ENCODE results near the gene ZCCHC24. TPM values are rescaled to one million over a fixed set of nuclear protein-coding genes. Genes with fewer than 3 reads are reported as not detected.

Gene ZCCHC24
- total and polyA plus RNA-seq, 4 donors = 7.8 to 23.9 (median 14.8) TPM

GRCh38 chr10:79438699-79439085, 6.7 kb downstream of the ZCCHC24 start:
- Histone ChIP-seq H3K9me3 (ENCODE audit: control insufficient read depth in 4 of 4, low read length in 3 of 4) (no peaks in the 10 kb centered on the region), H3K9ac (ENCODE audit: low read depth in 1 of 2, low read length in 2 of 2) (no peak overlapping the region), H3K4me1 (ENCODE audit: control insufficient read depth in 4 of 4, insufficient read depth in 4 of 4, low read length in 3 of 4) (peaks cover 15 to 81% (median 62%) of the 10 kb centered on the region in 4 donors), H3K36me3 (ENCODE audit: control insufficient read depth in 4 of 4, insufficient read depth in 3 of 4, low read depth in 1 of 4, low read length in 3 of 4) (peaks cover 0 to 3% (median 0%) of the 10 kb centered on the region in 4 donors), H3K27me3 (ENCODE audit: control insufficient read depth in 4 of 4, insufficient read depth in 4 of 4, low read length in 3 of 4) (no peaks in the 10 kb centered on the region), H3K4me3 (ENCODE audit: low read depth in 1 of 3, low read length in 3 of 3) (no peak overlapping the region), H3K27ac (ENCODE audit: low read depth in 1 of 2, low read length in 2 of 2) (peak overlapping the region in 1 of 2 donors; percentile 23)
- WGBS = 71% methylated on average over 3 of the region's 3 CpGs
- TF ChIP-seq CTCF (IDR thresholded peaks at IDR 0.05; ENCODE audit: low read depth, low read length, missing input control) (no peak), TAF1 (conservative IDR thresholded peaks at IDR 0.05) (no peak), RXRA (IDR thresholded peaks at IDR 0.05) (no peak), HNF4A (conservative IDR thresholded peaks at IDR 0.05) (no peak), HNF4G (IDR thresholded peaks at IDR 0.05) (no peak), YY1 (IDR thresholded peaks at IDR 0.05) (no peak), MAX (IDR thresholded peaks at IDR 0.05) (no peak), GABPA (IDR thresholded peaks at IDR 0.05 in 1 of 2, conservative IDR thresholded peaks at IDR 0.05 in 1 of 2) (no peak), EGR1 (IDR thresholded peaks at IDR 0.05; ENCODE audit: low read depth in 2 of 2) (no peak), FOXA1 (IDR thresholded peaks at IDR 0.05) (no peak)
- no peak for DNase-seq (ENCODE audit: low spot score)

GRCh38 chr10:79438021-79438698, 7.3 kb downstream of the ZCCHC24 start:
- peaks cover 0 to 4% (median 0%) of the 10 kb centered on the region in 4 donors for H3K36me3 ChIP-seq (ENCODE audit: control insufficient read depth in 4 of 4, insufficient read depth in 3 of 4, low read depth in 1 of 4, low read length in 3 of 4)
- no peaks in the 10 kb centered on the region for H3K27me3 ChIP-seq (ENCODE audit: control insufficient read depth in 4 of 4, insufficient read depth in 4 of 4, low read length in 3 of 4)
- no peak overlapping the region for H3K9ac ChIP-seq (ENCODE audit: low read depth in 1 of 2, low read length in 2 of 2)
- TF ChIP-seq NR2F2 (IDR thresholded peaks at IDR 0.05) (no peak), FOXA2 (IDR thresholded peaks at IDR 0.05) (no peak), EGR1 (IDR thresholded peaks at IDR 0.05; ENCODE audit: low read depth in 2 of 2) (no peak), CTCF (IDR thresholded peaks at IDR 0.05; ENCODE audit: low read depth, low read length, missing input control) (peak; percentile 43), MAX (IDR thresholded peaks at IDR 0.05) (no peak), HNF4A (conservative IDR thresholded peaks at IDR 0.05) (peak; percentile 19 to 36), HNF4G (IDR thresholded peaks at IDR 0.05) (no peak), SP1 (IDR thresholded peaks at IDR 0.05) (no peak), TAF1 (conservative IDR thresholded peaks at IDR 0.05) (no peak), YY1 (IDR thresholded peaks at IDR 0.05) (no peak), FOXA1 (IDR thresholded peaks at IDR 0.05) (no peak), RAD21 (IDR thresholded peaks at IDR 0.05) (peak; percentile 73 to 77), ATF3 (IDR thresholded peaks at IDR 0.05) (no peak), ZBTB33 (IDR thresholded peaks at IDR 0.05) (no peak), JUND (IDR thresholded peaks at IDR 0.05) (no peak), REST (IDR thresholded peaks at IDR 0.05) (no peak), GABPA (IDR thresholded peaks at IDR 0.05 in 1 of 2, conservative IDR thresholded peaks at IDR 0.05 in 1 of 2) (no peak), RXRA (IDR thresholded peaks at IDR 0.05) (peak; percentile 8 to 58)
- DNase-seq (ENCODE audit: low spot score) = no peak
- H3K4me1 ChIP-seq (ENCODE audit: control insufficient read depth in 4 of 4, insufficient read depth in 4 of 4, low read length in 3 of 4) = peaks cover 12 to 76% (median 57%) of the 10 kb centered on the region in 4 donors
- no peak overlapping the region for H3K4me3 ChIP-seq (ENCODE audit: low read depth in 1 of 3, low read length in 3 of 3)
- H3K9me3 ChIP-seq (ENCODE audit: control insufficient read depth in 4 of 4, low read length in 3 of 4) = no peaks in the 10 kb centered on the region
- WGBS = 72% methylated on average over 16 of the region's 16 CpGs
- H3K27ac ChIP-seq (ENCODE audit: low read depth in 1 of 2, low read length in 2 of 2) = peak overlapping the region in 1 of 2 donors; percentile 23

All from liver (tissue), 9 donors.